Measurements from ENCODE around the gene CSGALNACT2.

DNA sequence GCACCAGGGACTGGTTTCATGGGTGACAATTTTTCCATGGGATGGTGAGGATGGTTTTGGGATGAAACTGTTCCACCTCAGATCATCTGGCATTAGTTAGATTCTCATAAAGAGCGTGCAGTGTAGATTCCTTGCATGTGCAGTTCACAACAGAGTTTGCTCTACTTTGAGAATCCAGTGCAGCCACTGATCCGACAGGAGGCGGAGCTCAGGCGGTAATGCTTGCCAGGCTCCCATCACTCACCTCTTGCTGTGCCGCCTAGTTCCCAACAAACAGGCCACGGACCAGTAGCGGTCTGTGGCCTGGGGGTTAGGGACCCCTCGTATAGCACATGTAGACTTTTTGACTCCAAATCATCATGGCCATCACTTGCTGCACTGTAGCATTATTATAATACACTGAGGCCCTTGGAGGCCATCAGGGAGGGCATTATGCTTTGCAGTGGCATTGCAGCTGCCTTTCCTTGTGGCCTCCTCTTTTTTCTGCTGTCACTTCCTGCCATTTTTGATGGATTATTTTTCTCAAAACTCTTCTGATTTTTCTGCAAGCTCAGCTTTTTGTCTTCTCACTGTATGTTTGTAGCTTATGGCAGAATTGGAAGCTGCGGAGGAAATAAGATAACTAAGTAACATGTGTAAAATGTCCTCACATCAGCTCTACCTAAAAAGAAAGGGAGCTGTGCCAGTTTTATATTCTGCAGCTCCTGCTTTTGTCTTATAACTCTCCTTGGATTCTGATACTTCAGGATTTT lies 18.5 kb downstream of the CSGALNACT2 start:
- no peak for TF ChIP-seq CTCF (IDR thresholded peaks at IDR 0.05; ENCODE audit: low read depth, low read length, missing input control)
- TF ChIP-seq RXRA (IDR thresholded peaks at IDR 0.05), result no peak
- TF ChIP-seq GABPA (IDR thresholded peaks at IDR 0.05 in 1 of 2, conservative IDR thresholded peaks at IDR 0.05 in 1 of 2), result no peak
- TF ChIP-seq, protein P1, sequence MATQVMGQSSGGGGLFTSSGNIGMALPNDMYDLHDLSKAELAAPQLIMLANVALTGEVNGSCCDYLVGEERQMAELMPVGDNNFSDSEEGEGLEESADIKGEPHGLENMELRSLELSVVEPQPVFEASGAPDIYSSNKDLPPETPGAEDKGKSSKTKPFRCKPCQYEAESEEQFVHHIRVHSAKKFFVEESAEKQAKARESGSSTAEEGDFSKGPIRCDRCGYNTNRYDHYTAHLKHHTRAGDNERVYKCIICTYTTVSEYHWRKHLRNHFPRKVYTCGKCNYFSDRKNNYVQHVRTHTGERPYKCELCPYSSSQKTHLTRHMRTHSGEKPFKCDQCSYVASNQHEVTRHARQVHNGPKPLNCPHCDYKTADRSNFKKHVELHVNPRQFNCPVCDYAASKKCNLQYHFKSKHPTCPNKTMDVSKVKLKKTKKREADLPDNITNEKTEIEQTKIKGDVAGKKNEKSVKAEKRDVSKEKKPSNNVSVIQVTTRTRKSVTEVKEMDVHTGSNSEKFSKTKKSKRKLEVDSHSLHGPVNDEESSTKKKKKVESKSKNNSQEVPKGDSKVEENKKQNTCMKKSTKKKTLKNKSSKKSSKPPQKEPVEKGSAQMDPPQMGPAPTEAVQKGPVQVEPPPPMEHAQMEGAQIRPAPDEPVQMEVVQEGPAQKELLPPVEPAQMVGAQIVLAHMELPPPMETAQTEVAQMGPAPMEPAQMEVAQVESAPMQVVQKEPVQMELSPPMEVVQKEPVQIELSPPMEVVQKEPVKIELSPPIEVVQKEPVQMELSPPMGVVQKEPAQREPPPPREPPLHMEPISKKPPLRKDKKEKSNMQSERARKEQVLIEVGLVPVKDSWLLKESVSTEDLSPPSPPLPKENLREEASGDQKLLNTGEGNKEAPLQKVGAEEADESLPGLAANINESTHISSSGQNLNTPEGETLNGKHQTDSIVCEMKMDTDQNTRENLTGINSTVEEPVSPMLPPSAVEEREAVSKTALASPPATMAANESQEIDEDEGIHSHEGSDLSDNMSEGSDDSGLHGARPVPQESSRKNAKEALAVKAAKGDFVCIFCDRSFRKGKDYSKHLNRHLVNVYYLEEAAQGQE (IDR thresholded peaks at IDR 0.05), result no peak
- TF ChIP-seq, protein P2, sequence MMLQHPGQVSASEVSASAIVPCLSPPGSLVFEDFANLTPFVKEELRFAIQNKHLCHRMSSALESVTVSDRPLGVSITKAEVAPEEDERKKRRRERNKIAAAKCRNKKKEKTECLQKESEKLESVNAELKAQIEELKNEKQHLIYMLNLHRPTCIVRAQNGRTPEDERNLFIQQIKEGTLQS (IDR thresholded peaks at IDR 0.05), result no peak
- no peak for TF ChIP-seq RAD21 (IDR thresholded peaks at IDR 0.05)
- TF ChIP-seq FOXA1 (IDR thresholded peaks at IDR 0.05), result no peak
- no peak for TF ChIP-seq TAF1 (conservative IDR thresholded peaks at IDR 0.05)
